ENCODE results near the gene C5.

C5 gene

GRCh38 chr9:120914953-120915352 lies 135.1 kb downstream of the C5 start:
- H3K36me3 ChIP-seq (ENCODE audit: insufficient read depth, low read length), result no peaks in the 10 kb centered on the region
- no peaks in the 10 kb centered on the region for H3K9me3 ChIP-seq (ENCODE audit: insufficient read depth, low read depth, low read length)
- no peaks in the 10 kb centered on the region for H3K79me2 ChIP-seq (ENCODE audit: insufficient read depth, low read length)
- H3K9ac ChIP-seq (ENCODE audit: low read depth, low read length, poor library complexity, severe bottlenecking), result no peak overlapping the region
- H4K20me1 ChIP-seq (ENCODE audit: insufficient read depth, low read length, poor library complexity, severe bottlenecking), result no peaks in the 10 kb centered on the region
- H3K27me3 ChIP-seq (ENCODE audit: insufficient read depth, low read length, poor library complexity, severe bottlenecking), result no peaks in the 10 kb centered on the region
- no peak overlapping the region for H3K4me3 ChIP-seq (ENCODE audit: low read length, poor library complexity, severe bottlenecking)
- H3K4me2 ChIP-seq (ENCODE audit: low read depth, low read length, poor library complexity, severe bottlenecking), result no peak overlapping the region
- TF ChIP-seq EZH2phosphoT487 (IDR thresholded peaks at IDR 0.05; ENCODE audit: borderline replicate concordance) (no peak), CTCF (conservative IDR thresholded peaks at IDR 0.05; ENCODE audit: low read length) (no peak)
- H3F3A ChIP-seq (ENCODE audit: low read depth), result no peaks in the 10 kb centered on the region
- peaks cover 35% of the 10 kb centered on the region for H3K4me1 ChIP-seq (ENCODE audit: insufficient read depth, low read length, poor library complexity, severe bottlenecking)
- no peak overlapping the region for H2AFZ ChIP-seq (ENCODE audit: low read length)
- H3K9me2 ChIP-seq (replicated peaks; ENCODE audit: low read depth, low read length), result no peaks in the 10 kb centered on the region

DNA sequence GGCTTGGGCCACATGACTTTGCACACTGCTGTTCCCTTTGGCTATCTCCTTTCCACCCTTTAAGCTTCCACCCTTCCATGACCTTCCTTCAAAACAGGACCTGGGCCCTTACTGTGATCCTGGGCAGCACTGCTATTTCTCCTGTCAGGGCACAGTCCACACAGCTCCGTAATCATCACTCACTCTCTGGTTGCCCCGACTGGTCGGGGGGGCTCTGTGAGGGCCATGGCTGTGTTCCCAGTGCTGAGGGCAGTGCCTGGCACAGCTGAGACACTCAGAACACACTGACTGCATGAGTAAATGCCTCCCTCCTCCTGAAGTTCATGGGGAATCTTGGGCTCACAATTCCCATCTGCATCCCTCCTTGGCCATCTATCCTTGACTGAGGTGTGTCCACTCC lies 135.7 kb downstream of the C5 start:
- no peaks in the 10 kb centered on the region for H3K27me3 ChIP-seq (ENCODE audit: insufficient read depth, low read length, poor library complexity, severe bottlenecking)
- TF ChIP-seq EZH2phosphoT487 (IDR thresholded peaks at IDR 0.05; ENCODE audit: borderline replicate concordance) (no peak), CTCF (conservative IDR thresholded peaks at IDR 0.05; ENCODE audit: low read length) (no peak)

GRCh38 chr9:120913647-120914264 lies 136.3 kb downstream of the C5 start:
- no peak overlapping the region for H3K4me2 ChIP-seq (ENCODE audit: low read depth, low read length, poor library complexity, severe bottlenecking)
- no peaks in the 10 kb centered on the region for H3K9me3 ChIP-seq (ENCODE audit: insufficient read depth, low read depth, low read length)
- no peaks in the 10 kb centered on the region for H3K9me2 ChIP-seq (replicated peaks; ENCODE audit: low read depth, low read length)
- H3K27me3 ChIP-seq (ENCODE audit: insufficient read depth, low read length, poor library complexity, severe bottlenecking), result no peaks in the 10 kb centered on the region
- H3F3A ChIP-seq (ENCODE audit: low read depth), result no peaks in the 10 kb centered on the region
- H3K79me2 ChIP-seq (ENCODE audit: insufficient read depth, low read length), result no peaks in the 10 kb centered on the region
- H3K4me1 ChIP-seq (ENCODE audit: insufficient read depth, low read length, poor library complexity, severe bottlenecking), result peaks cover 38% of the 10 kb centered on the region
- H2AFZ ChIP-seq (ENCODE audit: low read length), result no peak overlapping the region
- TF ChIP-seq EZH2phosphoT487 (IDR thresholded peaks at IDR 0.05; ENCODE audit: borderline replicate concordance) (no peak), CTCF (conservative IDR thresholded peaks at IDR 0.05; ENCODE audit: low read length) (no peak)
- no peaks in the 10 kb centered on the region for H4K20me1 ChIP-seq (ENCODE audit: insufficient read depth, low read length, poor library complexity, severe bottlenecking)
- no peaks in the 10 kb centered on the region for H3K36me3 ChIP-seq (ENCODE audit: insufficient read depth, low read length)
- no peak overlapping the region for H3K4me3 ChIP-seq (ENCODE audit: low read length, poor library complexity, severe bottlenecking)
- no peak overlapping the region for H3K9ac ChIP-seq (ENCODE audit: low read depth, low read length, poor library complexity, severe bottlenecking)

More for the DNA sequence above, 135.7 kb downstream of the C5 start:
- peaks cover 37% of the 10 kb centered on the region for H3K4me1 ChIP-seq (ENCODE audit: insufficient read depth, low read length, poor library complexity, severe bottlenecking)
- no peaks in the 10 kb centered on the region for H3K36me3 ChIP-seq (ENCODE audit: insufficient read depth, low read length)
- H3K9me3 ChIP-seq (ENCODE audit: insufficient read depth, low read depth, low read length), result no peaks in the 10 kb centered on the region
- no peaks in the 10 kb centered on the region for H3K9me2 ChIP-seq (replicated peaks; ENCODE audit: low read depth, low read length)
- no peak overlapping the region for H2AFZ ChIP-seq (ENCODE audit: low read length)
- H3F3A ChIP-seq (ENCODE audit: low read depth), result no peaks in the 10 kb centered on the region
- H3K4me2 ChIP-seq (ENCODE audit: low read depth, low read length, poor library complexity, severe bottlenecking), result no peak overlapping the region
- H3K4me3 ChIP-seq (ENCODE audit: low read length, poor library complexity, severe bottlenecking), result no peak overlapping the region
- no peaks in the 10 kb centered on the region for H4K20me1 ChIP-seq (ENCODE audit: insufficient read depth, low read length, poor library complexity, severe bottlenecking)
- no peaks in the 10 kb centered on the region for H3K79me2 ChIP-seq (ENCODE audit: insufficient read depth, low read length)
- no peak overlapping the region for H3K9ac ChIP-seq (ENCODE audit: low read depth, low read length, poor library complexity, severe bottlenecking)

All from Loucy (cell line).